Thyroid gland (tissue), 4 donors: ENCODE measurements around the gene PITPNM2.

ENCODE experiments used
- POLR2A ChIP-seq, 2 donors: fragments of 450-650 bp; IDR thresholded peaks; one replicate each; pipeline ENCODE4 v1.6.1; 2017; ENCODE audit warnings: antibody characterized with exemption in 2 of 2, mild to moderate bottlenecking in 2 of 2, moderate library complexity in 1 of 2
- TF ChIP-seq, protein P1 (sequence below), 6 experiments: fragments of 200-600 bp in 3 of 6; fragments of 450-650 bp in 3 of 6; sonication (generic) in 3 of 6; IDR thresholded peaks; one replicate each; pipeline ENCODE4 v1.5.1; 2016 to 2019; ENCODE audit warnings: antibody characterized with exemption in 6 of 6, mild to moderate bottlenecking in 2 of 6, inconsistent platforms in 1 of 6, moderate library complexity in 1 of 6

GRCh38 chr12:123104809-123105208, 46.1 kb downstream of the PITPNM2 start:
- TF ChIP-seq, protein P1, sequence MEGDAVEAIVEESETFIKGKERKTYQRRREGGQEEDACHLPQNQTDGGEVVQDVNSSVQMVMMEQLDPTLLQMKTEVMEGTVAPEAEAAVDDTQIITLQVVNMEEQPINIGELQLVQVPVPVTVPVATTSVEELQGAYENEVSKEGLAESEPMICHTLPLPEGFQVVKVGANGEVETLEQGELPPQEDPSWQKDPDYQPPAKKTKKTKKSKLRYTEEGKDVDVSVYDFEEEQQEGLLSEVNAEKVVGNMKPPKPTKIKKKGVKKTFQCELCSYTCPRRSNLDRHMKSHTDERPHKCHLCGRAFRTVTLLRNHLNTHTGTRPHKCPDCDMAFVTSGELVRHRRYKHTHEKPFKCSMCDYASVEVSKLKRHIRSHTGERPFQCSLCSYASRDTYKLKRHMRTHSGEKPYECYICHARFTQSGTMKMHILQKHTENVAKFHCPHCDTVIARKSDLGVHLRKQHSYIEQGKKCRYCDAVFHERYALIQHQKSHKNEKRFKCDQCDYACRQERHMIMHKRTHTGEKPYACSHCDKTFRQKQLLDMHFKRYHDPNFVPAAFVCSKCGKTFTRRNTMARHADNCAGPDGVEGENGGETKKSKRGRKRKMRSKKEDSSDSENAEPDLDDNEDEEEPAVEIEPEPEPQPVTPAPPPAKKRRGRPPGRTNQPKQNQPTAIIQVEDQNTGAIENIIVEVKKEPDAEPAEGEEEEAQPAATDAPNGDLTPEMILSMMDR (IDR thresholded peaks at IDR 0.05): no peak
- no peak for TF ChIP-seq POLR2A (IDR thresholded peaks at IDR 0.05)
